Hindlimb muscle (tissue), 1 donor: ENCODE measurements around the gene CFAP46. TPM values are rescaled to one million over a fixed set of nuclear protein-coding genes. Genes with fewer than 3 reads are reported as not detected.
"Not testable (repeated sequence)": the region's sequence is repeated elsewhere in the genome, so short reads cannot be mapped to it uniquely, and the experiment has no call there.

ENCODE experiments used
- DNase-seq: peaks from one replicate; pipeline ENCODE4 v3.0.0-alpha.2; 2013
- polyA plus RNA-seq: library from polyadenylated mRNA; unstranded; fragments of 120-200 nt; gene quantifications from one replicate; pipeline ENCODE4 v1.2.1, GENCODE V29; 2013; ENCODE audit not compliant: insufficient read length

CFAP46 gene
- polyA plus RNA-seq, 1 donor = 0.12 TPM

GRCh38 chr10:132860532-132860931, 81.8 kb downstream of the CFAP46 start:
- no peak for DNase-seq

- no peak for DNase-seq
Measured at GRCh38 chr10:132859084-132859855, 83.1 kb downstream of the CFAP46 start.

- no peak for DNase-seq
Measured at GRCh38 chr10:132858121-132859081, 84.0 kb downstream of the CFAP46 start.

GRCh38 chr10:132856869-132857524, 85.4 kb downstream of the CFAP46 start:
- no peak for DNase-seq

- DNase-seq = no peak
Measured at GRCh38 chr10:132855889-132856288, 86.5 kb downstream of the CFAP46 start.

GRCh38 chr10:132851451-132851850, 90.9 kb downstream of the CFAP46 start:
- no peak for DNase-seq

GRCh38 chr10:132850896-132851295, 91.5 kb downstream of the CFAP46 start:
- DNase-seq = no peak

GRCh38 chr10:132850246-132850645, 92.1 kb downstream of the CFAP46 start:
- no peak for DNase-seq

GRCh38 chr10:132849546-132850031, 92.8 kb downstream of the CFAP46 start:
- DNase-seq = no peak

- DNase-seq = no peak
Measured at GRCh38 chr10:132848951-132849545, 93.3 kb downstream of the CFAP46 start.

GRCh38 chr10:132848291-132848701, 94.1 kb downstream of the CFAP46 start:
- DNase-seq = no peak

GRCh38 chr10:132847856-132848255, 94.5 kb downstream of the CFAP46 start:
- no peak for DNase-seq

GRCh38 chr10:132847416-132847777, 95.0 kb downstream of the CFAP46 start:
- DNase-seq = no peak

- no peak for DNase-seq
Measured at GRCh38 chr10:132846631-132847415, 95.5 kb downstream of the CFAP46 start.

GRCh38 chr10:132845780-132846595, 96.4 kb downstream of the CFAP46 start:
- DNase-seq = no peak

GRCh38 chr10:132845041-132845551, 97.3 kb downstream of the CFAP46 start:
- no peak for DNase-seq

GRCh38 chr10:132844069-132844809, 98.1 kb downstream of the CFAP46 start:
- no peak for DNase-seq

- not testable (repeated sequence) for DNase-seq
Measured at GRCh38 chr10:132843276-132843675, 99.1 kb downstream of the CFAP46 start.

- no peak for DNase-seq
Measured at GRCh38 chr10:132842397-132842796, 100.0 kb downstream of the CFAP46 start.

- no peak for DNase-seq
Measured at GRCh38 chr10:132841615-132841975, 100.8 kb downstream of the CFAP46 start.
